ENCODE measurements around the gene ANKRD26.

ANKRD26 gene

GRCh38 chr10:27020243-27020642 is 80.1 kb downstream of the ANKRD26 start:
- DNase-seq (ENCODE audit: low read depth) = no peak

GRCh38 chr10:27019827-27020226 is 80.5 kb downstream of the ANKRD26 start:
- no peak for DNase-seq (ENCODE audit: low read depth)

- no peak for DNase-seq (ENCODE audit: low read depth)
Measured at GRCh38 chr10:26997610-26998009, 102.7 kb downstream of the ANKRD26 start.

- DNase-seq (ENCODE audit: low read depth) = no peak
Measured at GRCh38 chr10:26994743-26995142, 105.6 kb downstream of the ANKRD26 start.

- DNase-seq (ENCODE audit: low read depth) = no peak
Measured at GRCh38 chr10:26987851-26988250, 112.4 kb downstream of the ANKRD26 start.

GRCh38 chr10:26983156-26983555 is 117.1 kb downstream of the ANKRD26 start:
- DNase-seq (ENCODE audit: low read depth) = no peak

- no peak for DNase-seq (ENCODE audit: low read depth)
Measured at GRCh38 chr10:26982058-26982457, 118.2 kb downstream of the ANKRD26 start.

GRCh38 chr10:26981232-26981824 is 119.0 kb downstream of the ANKRD26 start:
- no peak for DNase-seq (ENCODE audit: low read depth)

- no peak for DNase-seq (ENCODE audit: low read depth)
Measured at GRCh38 chr10:26978519-26978918, 121.8 kb downstream of the ANKRD26 start.

- DNase-seq (ENCODE audit: low read depth) = no peak
Measured at GRCh38 chr10:26977635-26978034, 122.7 kb downstream of the ANKRD26 start.

GRCh38 chr10:26970667-26971066 is 129.6 kb downstream of the ANKRD26 start:
- no peak for DNase-seq (ENCODE audit: low read depth)

- peak; percentile 1 for DNase-seq (ENCODE audit: low read depth)
Measured at GRCh38 chr10:26969145-26969926, 131.0 kb downstream of the ANKRD26 start.

GRCh38 chr10:26962835-26963234 is 137.5 kb downstream of the ANKRD26 start:
- DNase-seq (ENCODE audit: low read depth) = no peak

GRCh38 chr10:26960308-26960707 is 140.0 kb downstream of the ANKRD26 start:
- no peak for DNase-seq (ENCODE audit: low read depth)

GRCh38 chr10:26959841-26960240 is 140.5 kb downstream of the ANKRD26 start:
- DNase-seq (ENCODE audit: low read depth) = no peak

Measured in activated T-cell treated with anti-CD3 and anti-CD28 coated beads for 48 hours (primary cell).